NCI-H748 treated with DMSO at 0.1 percent for 48 hours (cell line): ENCODE data around the gene OTOL1.
"Not testable (repeated sequence)": the region's sequence is repeated elsewhere in the genome, so short reads cannot be mapped to it uniquely, and the experiment has no call there.

Experiments used
- DNase-seq: peaks from one replicate; lab custom pipeline; 2025; lab: John Stamatoyannopoulos, UW

OTOL1 gene

DNA sequence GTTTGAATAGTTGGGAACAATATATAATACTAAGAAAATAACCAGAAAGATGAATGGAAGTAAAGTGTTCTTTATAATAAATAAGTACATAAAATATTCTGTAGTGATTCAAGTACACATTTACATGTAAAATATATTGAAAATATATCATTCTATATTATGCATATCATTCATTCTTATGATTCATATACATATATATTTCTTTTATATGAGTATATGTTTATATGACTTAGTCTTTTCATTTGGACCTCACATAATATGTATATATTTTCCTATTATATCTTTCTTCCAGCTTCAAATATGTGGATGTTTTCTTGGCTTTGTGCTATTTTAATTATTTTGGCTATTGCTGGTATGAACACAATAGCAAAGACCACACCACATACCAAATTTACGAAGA is at the start of gene OTOL1:
TSS of gene OTOL1 (plus strand) at position 301 of the 400 bp plus-strand sequence. CDS start at position 301, 0 bp downstream.
- DNase-seq: no peak

DNA sequence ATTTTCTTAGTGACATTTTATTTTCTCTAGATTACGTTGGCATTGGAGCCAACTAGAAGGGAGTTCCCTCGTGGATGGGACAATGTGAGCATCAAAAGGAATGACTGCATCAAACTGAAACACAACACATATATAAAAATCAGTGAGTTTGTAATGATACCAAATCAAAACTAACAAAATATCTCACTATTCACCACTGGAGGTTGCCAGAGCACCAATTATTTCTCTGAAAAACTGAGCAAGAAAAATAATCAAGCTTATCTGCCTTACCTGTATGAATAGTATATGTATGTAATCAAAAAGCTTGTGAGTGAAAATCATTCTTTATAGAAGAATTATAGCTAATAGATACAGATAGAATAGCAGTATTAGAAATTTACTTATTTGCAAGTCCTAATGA is 46.8 kb upstream of the OTOL1 start:
- DNase-seq: no peak

DNA sequence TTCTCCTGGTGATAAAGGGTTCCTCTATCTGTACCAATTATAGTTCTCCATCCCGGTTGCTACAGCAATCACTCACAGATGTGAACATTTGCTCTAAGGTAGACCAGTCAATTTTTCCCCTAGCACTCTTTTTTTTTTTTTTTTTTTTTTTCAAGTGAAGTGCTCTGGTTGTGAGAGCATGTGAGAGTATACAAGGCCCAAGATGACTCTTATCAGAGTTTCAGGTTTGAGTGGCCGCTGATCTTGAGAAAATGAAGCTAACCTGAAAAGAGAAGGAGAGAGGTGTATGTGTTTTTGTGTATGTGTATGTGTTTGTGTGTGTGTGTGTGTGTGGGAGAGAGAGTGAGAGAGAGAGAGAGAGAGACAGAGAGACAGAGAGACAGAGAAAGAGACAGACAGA is 44.4 kb upstream of the OTOL1 start:
- no peak for DNase-seq

DNA sequence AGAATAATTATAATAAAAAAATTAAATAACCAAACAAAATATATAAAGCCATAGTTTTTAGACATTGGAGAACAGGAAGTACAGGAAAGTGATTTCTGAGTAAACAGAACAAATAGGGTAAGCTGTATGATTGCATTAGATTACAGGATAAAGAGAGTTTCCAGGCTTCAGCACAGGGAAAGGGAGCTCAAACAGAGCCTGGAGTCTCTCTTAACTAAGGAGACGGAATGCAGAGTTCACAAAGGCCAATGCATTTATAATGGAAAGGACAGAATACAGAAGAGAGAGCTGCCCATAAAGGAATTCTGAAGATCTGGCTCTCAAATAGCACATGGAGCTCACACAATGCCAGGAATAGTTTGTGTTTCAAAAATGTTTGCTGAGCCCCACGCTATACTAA is 42.0 kb upstream of the OTOL1 start:
- DNase-seq: no peak

DNA sequence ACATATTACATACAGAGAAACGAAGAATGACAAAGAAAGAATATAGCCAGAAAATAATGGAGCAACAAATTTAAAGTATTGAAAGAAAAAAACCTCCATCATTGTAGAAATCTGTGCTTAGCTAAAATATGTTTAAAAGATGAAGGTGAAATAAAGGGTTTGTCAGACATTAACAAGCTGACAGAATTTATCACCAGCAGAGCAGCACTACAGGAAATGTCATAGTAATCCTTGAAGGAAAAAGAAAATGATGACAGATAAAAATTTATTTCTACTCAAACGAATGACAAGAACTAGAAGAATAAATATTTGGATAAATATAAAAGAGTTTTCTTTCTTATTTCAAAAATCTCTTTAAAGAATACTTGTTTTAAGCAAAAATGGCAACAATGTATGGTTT is 40.6 kb upstream of the OTOL1 start:
- no peak for DNase-seq

DNA sequence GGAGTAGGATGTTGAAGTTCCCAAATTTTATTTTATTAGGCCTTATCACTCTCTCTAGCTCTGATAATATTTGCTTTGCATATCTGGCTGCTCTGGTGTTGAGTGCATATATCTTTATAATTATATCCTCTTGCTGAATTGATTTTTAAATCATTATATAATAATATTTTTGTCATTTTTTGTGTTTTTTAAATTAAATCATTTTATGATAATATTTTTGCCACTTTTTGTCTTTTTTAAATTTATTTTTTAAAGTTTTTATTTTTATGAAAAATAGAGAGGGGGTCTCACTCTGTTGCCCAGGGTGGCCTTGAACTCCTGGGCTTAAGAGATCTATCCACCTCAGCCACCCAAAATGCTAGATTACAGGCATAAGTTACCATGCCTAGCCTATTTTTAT is 34.5 kb upstream of the OTOL1 start:
- no peak for DNase-seq

DNA sequence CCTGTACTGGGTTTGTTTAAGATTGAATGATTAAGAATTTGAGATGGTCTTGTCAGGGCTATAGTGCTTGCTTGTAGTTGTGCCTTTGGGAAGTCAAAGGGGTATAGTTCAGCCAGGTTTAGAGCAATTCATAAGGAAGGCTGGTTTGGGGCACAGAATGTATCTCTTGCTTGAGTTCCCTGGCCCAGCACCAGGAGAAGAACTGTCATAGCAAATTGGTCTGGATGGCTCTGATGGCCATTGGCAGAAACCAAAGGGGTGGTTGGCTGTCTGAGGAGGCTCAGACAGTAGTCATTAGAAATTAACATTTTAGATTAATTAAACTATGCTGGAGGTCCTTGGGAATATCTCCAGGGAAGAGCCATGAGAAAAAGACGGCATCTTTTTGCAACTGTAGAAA is 25.4 kb upstream of the OTOL1 start:
- DNase-seq: no peak

DNA sequence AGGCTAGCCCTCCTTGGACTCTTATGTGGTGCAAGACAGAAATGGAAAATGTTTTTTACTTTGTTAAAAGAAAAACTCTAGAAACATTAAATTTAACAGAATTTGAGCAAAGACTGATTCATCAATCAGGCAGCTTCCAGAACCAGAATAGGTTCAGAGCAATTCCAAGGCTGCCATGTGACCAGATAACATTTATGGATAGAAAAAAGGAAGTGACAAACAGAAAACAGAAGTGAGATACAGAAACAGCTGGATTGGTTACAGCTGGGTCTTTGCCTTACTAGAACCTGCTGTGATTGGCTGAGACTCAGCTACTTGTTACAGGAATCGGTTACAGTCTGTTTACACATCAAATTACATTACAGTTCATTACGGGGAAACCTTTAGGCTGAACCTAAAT is 22.5 kb upstream of the OTOL1 start:
- DNase-seq: no peak

DNA sequence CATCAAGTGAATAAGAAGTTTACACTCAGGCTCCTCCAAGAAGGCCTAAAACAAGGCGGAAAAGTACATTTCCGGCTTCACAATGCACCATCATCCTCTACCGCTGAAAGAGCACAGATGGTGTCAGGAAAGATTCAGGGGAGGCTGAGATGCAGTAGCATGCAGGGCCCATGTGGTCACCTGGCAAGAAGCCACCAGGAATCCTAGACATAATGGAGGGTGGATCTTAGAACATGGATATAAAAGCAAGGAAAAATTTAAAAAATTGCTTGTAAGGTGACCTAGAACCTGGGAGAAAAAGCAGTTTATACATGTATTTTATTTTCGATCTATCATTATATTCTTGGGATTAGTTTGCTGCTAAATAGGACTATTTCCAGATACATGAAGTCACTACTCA is 21.9 kb upstream of the OTOL1 start:
- no peak for DNase-seq

DNA sequence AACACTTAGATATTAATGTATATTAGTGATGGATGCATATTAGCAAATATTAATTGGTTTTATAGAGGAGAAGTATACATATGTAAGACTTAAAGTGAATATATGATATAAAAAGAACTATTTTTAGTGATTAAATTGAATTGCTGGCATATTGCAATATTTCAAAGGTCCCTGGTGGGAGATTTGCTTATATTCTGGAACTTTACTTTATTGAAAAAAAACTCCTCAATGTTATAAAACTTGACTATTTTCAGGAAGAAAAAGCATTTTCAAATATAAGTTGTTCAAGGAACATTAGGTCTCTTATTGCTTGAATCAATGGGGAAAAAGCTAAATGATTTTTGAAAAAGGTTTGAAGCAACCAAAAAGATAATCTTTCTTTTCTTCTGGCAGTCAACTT is 21.4 kb upstream of the OTOL1 start:
- no peak for DNase-seq

DNA sequence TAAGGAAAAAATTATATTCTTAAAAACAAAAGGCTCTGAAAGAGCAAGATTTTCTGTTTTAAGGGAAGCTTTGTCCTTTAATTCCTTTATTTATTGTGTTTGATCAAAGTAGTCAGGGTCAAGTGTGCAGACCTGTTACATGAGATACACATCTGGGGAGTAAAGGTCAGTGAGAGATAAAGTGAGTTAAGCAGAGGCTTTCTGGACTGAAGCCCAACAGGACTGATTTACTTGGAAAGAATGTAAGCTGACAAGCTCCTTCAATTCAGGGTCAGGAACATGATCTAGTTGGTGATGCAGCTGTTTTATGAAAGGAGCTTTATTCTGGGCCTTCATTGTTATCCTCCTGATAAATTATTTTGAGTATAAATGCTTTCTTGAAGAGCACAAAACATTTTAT is 20.7 kb upstream of the OTOL1 start:
- no peak for DNase-seq

DNA sequence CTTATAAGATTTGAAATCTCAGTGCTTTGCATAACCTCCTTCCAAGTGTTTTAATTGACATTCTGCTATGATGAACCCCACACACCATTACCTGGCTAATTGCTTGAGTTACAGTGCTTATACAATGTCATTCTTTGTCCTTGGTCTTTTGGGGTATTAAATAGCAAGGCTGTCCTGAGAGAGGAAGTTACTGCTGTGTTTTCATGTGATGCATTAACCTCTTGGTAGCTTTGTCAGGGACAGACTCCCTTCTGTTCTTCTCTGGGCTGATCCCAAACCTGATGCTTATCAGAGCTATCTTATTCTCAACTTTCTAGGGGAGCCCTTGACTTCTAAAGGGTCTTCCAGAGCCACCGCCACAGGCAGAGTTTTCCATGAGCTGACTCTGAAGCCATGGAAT is 12.4 kb upstream of the OTOL1 start:
- DNase-seq: no peak

DNA sequence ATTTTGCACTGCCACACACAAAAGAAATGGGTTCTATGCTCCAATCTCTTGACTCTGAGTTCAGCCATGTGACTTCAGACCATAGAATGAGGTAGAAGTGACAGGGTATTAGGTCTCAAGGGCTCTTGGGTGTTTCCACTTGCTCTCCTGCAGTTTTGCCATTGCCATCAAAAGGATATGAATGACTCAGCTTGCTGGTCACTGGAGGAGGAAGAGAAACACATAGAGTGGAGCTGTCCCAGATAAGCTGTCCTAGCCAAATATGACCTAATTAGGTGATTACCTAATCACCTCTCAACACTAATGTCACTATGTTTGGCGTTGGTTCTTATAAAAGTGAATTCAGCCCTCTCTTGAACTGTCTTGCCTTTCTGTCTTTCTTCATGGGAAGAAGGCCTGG is 8.3 kb upstream of the OTOL1 start:
- not testable (repeated sequence) for DNase-seq

DNA sequence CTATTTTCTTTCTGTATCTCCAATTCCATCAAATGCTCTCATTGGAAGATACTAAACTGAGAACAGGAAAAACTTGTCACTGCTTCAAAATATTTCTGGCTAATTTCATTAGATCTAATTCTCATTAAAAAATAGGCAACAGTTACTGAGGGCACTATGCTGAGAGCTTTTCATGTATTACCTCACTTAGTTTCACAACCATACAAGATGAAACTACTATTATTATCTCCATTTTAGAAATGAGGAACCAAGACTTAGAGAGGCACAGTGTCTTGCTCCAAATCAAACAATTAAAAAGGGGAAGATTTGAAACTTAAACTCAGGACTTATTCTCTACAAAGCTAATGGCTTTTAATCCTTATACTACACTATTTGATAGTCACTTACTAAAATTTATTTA is 7.2 kb upstream of the OTOL1 start:
- DNase-seq: no peak

DNA sequence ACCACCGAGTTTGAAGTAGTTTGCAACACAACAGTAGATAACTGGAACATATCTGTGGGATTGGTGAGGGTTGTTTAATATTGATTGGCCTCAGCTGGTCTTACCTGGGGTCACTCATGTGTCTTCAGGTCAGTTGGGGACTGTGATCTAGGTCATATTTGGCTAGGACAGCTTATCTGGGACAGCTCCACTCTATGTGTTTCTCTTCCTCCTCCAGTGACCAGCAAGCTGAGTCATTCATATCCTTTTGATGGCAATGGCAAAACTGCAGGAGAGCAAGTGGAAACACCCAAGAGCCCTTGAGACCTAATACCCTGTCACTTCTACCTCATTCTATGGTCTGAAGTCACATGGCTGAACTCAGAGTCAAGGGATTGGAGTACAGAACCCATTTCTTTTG is 5.8 kb upstream of the OTOL1 start:
- not testable (repeated sequence) for DNase-seq

DNA sequence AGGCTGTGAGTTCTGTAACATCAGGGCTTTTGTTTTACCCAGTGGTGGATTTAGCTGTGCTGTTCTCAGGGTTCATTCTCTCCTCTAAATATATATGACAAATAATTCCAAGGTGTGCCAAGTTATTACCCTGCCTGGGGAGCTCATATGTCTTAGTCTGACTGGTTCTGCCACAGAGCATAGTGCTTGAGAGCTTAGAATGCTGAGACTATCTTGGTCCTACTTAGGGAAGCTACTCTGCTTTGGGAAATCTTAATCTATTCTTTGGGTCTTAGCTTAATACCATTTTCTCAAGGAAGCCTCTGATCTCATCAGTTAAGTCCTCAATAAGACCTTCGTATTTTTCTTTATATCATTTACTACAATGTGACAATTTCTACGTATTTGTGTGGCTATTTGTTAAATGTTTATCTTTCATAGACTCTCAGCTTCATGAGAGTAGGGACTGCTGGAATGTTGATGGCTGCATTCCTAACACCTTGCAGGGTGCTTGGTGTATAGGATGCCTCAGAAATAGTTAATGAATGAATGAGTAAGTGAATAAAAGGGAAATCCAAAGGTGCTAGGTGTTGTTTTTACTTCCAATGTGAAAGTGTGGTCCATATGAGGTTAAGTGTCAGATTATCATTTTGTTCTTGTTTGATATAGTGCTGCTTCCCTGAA is 1.8 kb downstream of the OTOL1 start:
- DNase-seq: no peak

DNA sequence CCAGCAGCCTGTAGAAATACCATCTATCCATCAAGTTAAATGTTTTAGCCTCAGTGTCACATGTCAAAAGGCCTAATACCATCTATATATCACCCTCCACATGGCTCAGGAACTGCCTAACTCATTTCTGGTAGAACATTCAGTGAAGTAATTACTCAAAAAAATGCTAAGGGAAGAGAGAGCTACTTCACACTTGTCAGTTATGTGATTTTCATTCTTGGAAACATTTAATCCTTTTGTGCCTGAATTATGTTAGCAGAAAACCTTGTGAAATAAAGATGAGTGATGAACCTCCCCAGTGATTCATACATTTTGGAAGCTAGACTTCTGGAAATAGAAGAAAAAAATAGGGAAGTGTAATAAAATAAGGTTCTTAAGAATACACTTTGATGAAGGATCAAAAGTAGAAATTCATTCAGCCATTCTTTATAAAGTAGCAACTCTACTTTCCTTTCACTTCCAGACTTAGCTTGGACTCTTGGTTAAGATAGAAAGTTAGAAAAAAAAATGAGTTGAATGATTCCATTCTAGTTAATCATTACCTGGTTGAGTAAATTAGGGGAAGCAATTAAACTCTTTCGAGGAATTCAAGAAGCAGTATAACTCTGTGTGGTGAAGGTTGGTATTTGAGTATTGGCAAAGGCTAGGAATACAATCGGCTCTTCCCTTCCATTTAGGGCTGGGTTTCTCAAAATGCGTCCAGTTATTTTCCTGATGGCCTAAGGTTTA is 3.6 kb downstream of the OTOL1 start:
- DNase-seq: no peak

DNA sequence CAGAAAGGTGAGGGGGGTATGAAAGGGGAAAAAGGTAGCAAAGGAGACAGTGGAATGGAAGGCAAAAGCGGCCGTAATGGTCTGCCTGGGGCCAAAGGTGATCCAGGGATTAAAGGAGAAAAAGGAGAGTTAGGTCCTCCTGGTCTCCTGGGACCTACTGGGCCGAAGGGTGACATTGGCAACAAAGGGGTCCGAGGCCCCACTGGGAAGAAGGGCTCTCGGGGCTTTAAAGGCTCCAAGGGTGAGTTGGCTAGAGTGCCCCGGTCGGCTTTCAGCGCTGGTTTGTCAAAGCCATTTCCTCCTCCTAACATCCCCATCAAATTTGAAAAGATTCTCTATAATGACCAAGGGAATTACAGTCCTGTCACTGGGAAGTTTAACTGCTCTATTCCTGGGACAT is 6.7 kb downstream of the OTOL1 start:
- no peak for DNase-seq

DNA sequence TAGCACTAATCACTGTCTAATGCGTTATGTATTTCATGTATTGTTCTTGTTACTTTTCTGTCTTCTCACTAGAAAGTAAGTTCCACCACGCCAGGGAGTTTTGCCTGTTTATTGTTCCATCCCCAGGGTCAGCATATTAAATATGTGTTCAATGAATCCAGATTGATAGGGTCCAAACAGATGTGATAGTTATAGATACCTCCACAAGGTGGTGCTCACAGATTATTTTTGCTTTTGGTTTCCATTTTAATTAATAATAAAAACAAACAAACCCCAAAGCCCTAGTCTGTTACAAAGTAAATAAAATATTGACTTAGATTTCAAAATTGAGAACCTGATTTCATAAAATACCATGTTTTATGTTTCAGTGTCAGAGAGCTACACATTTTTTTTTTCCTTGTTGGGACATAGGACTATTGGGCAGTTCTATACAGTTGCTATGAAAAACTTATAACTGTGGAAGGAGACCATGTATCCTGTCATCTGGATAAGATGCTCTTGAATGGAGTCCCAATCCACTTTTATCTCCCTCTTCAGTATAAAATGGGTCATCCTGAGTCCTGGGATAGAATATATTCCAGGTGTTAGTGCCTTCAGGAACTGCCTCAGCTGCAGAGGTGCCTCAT is 12.4 kb downstream of the OTOL1 start:
- DNase-seq: no peak

DNA sequence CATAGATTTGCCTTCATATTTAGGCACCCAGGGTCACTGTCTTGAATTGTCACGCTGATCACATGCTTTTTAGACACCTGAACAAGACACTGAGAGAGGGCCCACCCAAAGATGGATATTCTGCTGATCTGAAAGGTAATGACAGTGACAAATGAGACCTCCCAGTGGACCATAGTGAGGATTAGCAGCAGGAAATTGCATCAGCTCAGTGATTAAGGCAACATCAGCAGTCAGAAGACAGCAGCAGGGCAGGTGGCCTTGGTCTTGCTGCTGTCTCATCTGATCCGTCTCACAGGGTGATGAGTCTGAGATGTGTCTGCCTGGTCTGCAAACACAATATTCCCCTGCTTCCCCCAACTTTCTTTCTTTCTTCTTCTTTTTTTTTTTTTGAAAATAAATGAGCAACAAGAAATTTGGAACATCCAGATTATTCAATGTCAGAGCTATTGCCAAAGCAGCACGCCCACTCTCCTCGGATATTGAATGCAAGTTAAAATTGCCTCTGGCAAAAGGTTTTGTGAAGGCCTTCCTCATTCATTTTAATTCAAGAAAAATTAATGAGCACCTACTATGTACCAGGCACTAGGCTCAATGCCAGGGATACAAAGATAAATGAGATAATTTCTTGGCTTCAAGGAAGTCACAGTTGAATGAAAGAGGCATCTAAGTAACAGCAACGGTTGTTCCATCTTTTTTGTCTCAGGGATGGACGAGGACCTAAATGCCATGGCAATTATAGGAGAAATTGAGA is 14.1 kb downstream of the OTOL1 start:
- DNase-seq: no peak

DNA sequence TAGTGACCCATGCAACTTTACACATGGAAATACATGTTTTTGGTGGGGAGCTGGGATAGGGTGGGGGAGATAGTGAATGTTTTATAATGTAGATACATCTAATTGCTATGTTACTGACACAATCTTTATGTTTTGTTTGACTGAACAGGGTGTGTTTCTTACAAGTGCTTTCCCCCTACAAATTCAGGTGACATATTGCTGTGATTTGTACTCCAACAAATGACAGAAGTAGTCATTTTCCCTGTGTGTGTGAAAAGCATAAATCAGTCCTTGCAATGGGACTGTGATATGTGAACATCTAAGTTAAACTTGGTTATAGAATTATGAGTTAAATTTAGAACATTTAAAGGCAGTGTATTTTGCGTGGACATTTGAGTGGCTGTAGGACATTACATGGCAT is 27.3 kb downstream of the OTOL1 start:
- DNase-seq: no peak

DNA sequence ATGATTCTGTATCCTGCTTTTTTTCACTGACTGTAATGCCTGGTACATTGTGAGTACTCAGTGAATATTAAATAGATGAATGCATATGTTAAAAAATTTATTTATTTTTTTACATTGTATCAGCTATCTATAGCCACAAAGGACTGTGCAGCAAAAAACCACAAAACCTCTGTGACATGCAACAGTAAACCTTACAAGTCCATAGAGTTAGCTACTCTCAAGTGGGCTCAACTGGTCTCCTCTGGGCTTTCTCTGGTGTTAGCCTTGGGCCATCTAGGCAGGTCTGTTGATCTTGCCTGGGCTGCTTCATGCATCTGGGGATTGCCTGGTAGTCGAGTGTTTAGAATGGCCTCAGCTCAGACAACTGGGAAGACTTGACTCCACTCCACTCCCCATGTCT is 35.3 kb downstream of the OTOL1 start:
- no peak for DNase-seq

DNA sequence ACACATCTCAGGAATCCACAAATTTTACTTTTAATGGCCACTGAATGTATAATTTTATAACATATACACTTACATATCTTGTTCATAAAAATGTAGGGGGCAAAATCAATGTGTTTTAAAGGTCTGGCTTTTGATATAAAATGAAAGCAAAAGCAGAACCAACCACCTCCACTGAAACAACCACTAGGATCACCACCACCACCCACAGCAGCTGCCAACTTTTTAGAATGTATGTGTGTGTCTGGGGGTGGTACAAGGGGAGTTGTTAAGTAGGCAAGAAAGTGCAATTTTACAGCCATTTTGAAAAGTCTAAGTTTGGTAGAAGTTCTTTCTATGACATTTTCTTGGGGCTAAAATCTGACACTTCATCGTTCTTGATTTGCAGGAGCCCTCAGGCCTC is 44.0 kb downstream of the OTOL1 start:
- DNase-seq: no peak
